Measurements from ENCODE around the gene ING4.

The ING4 gene

DNA sequence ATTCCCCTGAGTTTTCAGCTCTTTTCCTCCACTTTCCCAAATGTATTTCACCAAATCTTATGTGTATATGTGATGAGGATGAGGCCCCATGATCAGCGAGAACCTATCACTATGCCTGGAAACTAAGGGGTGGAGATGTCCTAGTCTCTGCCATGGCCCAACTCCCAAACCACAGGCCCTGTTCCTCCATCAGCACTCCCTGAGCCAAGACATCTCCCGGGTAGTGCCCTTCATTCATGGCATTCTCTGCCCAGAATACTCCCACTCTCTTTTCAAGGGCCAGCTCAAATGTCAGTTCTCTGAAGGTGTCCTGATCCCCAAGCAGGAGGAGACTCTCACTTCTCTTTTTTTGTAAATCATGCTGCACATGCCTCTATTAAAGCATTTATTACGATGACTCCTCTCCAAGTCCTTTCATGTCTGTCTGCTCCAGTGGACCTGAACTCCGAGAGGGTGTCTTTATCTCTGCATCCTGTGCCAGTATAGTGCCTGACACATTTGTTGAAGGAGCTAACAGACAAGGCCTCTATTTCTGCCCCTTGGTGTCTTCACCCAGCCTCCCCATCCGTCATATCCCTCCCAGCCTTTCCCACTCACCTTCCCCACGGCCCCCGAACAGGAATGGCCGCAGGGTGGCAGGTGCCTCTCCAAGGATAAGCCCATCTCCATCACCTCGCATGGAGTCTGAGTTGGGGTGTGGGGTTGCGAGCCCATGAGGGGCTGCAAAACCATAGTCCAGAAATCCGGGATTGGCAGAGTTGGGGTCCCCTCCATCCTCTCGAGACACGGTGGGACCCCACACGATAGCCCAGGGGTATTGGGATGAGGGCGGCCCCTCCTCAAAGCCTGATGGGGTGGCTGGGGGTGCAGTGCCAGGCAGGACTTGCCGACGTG is 34.0 kb upstream of the ING4 start:
- TF ChIP-seq, protein P1, sequence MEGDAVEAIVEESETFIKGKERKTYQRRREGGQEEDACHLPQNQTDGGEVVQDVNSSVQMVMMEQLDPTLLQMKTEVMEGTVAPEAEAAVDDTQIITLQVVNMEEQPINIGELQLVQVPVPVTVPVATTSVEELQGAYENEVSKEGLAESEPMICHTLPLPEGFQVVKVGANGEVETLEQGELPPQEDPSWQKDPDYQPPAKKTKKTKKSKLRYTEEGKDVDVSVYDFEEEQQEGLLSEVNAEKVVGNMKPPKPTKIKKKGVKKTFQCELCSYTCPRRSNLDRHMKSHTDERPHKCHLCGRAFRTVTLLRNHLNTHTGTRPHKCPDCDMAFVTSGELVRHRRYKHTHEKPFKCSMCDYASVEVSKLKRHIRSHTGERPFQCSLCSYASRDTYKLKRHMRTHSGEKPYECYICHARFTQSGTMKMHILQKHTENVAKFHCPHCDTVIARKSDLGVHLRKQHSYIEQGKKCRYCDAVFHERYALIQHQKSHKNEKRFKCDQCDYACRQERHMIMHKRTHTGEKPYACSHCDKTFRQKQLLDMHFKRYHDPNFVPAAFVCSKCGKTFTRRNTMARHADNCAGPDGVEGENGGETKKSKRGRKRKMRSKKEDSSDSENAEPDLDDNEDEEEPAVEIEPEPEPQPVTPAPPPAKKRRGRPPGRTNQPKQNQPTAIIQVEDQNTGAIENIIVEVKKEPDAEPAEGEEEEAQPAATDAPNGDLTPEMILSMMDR (IDR thresholded peaks at IDR 0.05), result no peak
- H3K27ac ChIP-seq, result no peak overlapping the region
- H3K27me3 ChIP-seq, result peaks cover 69% of the 10 kb centered on the region
- no peak overlapping the region for H3K4me3 ChIP-seq (ENCODE audit: low read depth in 1 of 2, low read length in 1 of 2)
- H3K36me3 ChIP-seq, result no peaks in the 10 kb centered on the region
- peaks cover 0 to 11% of the 10 kb centered on the region in 2 experiments for H3K4me1 ChIP-seq (ENCODE audit: control insufficient read depth in 1 of 2, insufficient read depth in 1 of 2, low read depth in 1 of 2, low read length in 1 of 2)
- no peaks in the 10 kb centered on the region for H3K9me3 ChIP-seq

DNA sequence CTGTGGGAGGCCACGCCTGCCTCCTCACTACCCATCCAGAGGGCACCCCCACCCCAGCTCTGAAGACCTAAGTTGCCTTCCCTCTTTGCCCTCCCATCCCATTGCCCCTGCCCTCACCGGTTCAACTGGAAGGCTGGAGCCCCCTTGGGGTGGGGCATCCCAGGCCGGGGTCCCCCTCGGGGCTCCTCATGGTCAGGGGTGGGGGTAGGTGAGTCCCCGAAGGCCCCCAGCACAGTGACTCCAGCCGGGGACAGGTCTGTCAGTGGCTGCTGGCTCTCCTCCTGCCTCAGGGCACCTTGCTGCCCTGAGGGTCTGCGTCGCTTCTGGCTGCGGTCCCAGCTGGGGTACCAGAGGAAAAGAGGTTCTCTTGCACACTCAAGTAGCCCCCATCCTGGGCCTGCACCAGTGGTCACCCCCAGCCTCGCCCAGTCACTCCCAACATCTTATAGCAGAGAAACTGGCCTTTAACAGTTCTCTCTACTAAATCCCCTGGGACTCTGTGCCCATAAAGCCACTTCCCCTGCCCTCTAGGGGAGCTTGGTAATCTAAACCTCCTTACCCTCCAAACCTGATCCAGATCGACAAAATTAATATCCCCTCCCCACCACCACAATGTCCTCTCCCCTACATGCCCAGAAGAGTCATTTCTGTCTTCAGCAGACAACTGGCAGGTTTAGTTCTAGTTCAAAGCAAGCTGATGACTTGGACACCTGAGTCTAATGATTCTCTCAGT is 32.6 kb upstream of the ING4 start:
- peaks cover 54% of the 10 kb centered on the region for H3K27me3 ChIP-seq
- H3K4me1 ChIP-seq (ENCODE audit: control insufficient read depth in 1 of 2, insufficient read depth in 1 of 2, low read depth in 1 of 2, low read length in 1 of 2), result peaks cover 4 to 12% of the 10 kb centered on the region in 2 experiments
- H3K4me3 ChIP-seq (ENCODE audit: low read depth in 1 of 2, low read length in 1 of 2), result no peak overlapping the region
- no peak overlapping the region for H3K27ac ChIP-seq
- H3K36me3 ChIP-seq, result no peaks in the 10 kb centered on the region
- TF ChIP-seq, protein P1 (IDR thresholded peaks at IDR 0.05), result no peak
- no peaks in the 10 kb centered on the region for H3K9me3 ChIP-seq

DNA sequence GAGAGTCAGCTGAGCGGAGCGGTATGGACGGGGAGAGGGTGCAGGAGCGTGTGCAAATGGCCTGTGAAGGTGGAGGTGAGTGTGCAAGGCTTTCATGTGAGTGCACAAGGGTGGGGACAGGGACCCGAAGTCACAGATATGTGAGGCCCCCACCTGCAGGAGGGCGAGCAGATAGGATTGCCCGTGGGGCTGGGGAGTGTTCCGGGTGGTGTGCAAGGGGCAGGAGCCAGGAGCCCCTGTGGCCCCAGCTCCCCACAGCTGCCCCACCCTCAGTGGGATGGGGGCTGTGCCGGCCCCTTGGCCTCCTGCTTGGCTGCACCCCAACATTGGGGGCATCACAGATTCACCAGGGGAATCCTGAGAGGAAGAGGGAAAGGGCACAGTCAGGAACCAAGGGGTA is 31.8 kb upstream of the ING4 start:
- TF ChIP-seq, protein P1 (IDR thresholded peaks at IDR 0.05), result no peak
- H3K36me3 ChIP-seq, result no peaks in the 10 kb centered on the region
- H3K27me3 ChIP-seq, result peaks cover 47% of the 10 kb centered on the region
- no peaks in the 10 kb centered on the region for H3K9me3 ChIP-seq
- peaks cover 12% of the 10 kb centered on the region in 2 experiments for H3K4me1 ChIP-seq (ENCODE audit: control insufficient read depth in 1 of 2, insufficient read depth in 1 of 2, low read depth in 1 of 2, low read length in 1 of 2)
- no peak overlapping the region for H3K4me3 ChIP-seq (ENCODE audit: low read depth in 1 of 2, low read length in 1 of 2)
- no peak overlapping the region for H3K27ac ChIP-seq

DNA sequence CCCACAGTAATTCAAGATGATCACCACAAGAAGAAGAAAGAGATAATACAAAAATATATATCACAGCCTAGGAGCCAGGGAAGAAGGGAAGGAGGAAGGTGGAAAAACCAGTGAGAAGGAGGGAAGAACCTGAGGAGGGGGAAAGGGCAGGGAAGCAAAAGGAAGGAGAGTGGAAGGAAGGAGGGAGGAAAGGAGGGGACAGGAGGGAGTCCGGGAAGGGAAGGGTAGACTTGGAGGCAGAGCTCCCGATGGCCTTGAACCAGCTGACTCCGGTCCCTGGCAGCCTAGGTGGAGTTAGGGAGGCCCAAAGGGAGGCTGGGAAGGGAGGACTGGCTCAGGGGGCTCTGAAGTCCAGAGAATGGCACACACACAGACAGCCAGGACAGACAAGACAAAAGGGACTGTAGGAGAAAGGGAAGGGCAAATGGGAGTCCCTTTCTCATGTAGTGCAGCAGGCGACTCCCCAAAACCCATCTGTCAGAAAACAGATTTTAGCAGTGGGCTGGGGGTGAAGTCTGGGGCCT is 31.0 kb upstream of the ING4 start:
- TF ChIP-seq, protein P1 (IDR thresholded peaks at IDR 0.05), result no peak
- no peaks in the 10 kb centered on the region for H3K36me3 ChIP-seq
- no peaks in the 10 kb centered on the region for H3K9me3 ChIP-seq
- no peak overlapping the region for H3K4me3 ChIP-seq (ENCODE audit: low read depth in 1 of 2, low read length in 1 of 2)
- peaks cover 13% of the 10 kb centered on the region in 2 experiments for H3K4me1 ChIP-seq (ENCODE audit: control insufficient read depth in 1 of 2, insufficient read depth in 1 of 2, low read depth in 1 of 2, low read length in 1 of 2)
- peaks cover 39% of the 10 kb centered on the region for H3K27me3 ChIP-seq
- H3K27ac ChIP-seq, result no peak overlapping the region

DNA sequence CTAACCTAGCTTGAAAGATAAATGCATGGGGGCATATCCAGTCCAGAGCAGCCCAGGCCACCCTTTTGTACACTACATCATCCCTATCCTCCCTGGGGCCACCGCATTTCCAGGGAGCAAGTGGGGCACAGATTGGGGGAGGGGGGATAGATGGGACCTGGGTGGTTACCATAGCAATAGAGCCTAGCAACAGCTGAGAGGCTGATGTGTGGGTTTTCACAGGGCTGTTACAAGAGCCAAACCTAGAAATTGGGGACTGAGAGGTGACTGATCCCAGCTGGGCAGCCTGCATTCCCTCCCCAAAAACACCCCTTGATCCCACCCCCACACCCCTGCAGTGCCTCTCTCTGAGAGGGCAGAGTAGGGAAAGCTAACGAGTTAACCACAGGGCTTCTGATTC is 30.0 kb upstream of the ING4 start:
- H3K4me1 ChIP-seq (ENCODE audit: control insufficient read depth in 1 of 2, insufficient read depth in 1 of 2, low read depth in 1 of 2, low read length in 1 of 2), result peaks cover 22 to 23% of the 10 kb centered on the region in 2 experiments
- H3K27ac ChIP-seq, result no peak overlapping the region
- H3K4me3 ChIP-seq (ENCODE audit: low read depth in 1 of 2, low read length in 1 of 2), result no peak overlapping the region
- H3K36me3 ChIP-seq, result no peaks in the 10 kb centered on the region
- peaks cover 29% of the 10 kb centered on the region for H3K27me3 ChIP-seq
- TF ChIP-seq, protein P1 (IDR thresholded peaks at IDR 0.05), result no peak
- no peaks in the 10 kb centered on the region for H3K9me3 ChIP-seq

All from neutrophil (primary cell).